ENCODE data around the gene PTPN11. TPM values are rescaled to one million over a fixed set of nuclear protein-coding genes. Genes with fewer than 3 reads are reported as not detected.

Gene PTPN11
- polyA plus RNA-seq, 10 donors: 53.2 to 75.9 (median 61.2) TPM

DNA sequence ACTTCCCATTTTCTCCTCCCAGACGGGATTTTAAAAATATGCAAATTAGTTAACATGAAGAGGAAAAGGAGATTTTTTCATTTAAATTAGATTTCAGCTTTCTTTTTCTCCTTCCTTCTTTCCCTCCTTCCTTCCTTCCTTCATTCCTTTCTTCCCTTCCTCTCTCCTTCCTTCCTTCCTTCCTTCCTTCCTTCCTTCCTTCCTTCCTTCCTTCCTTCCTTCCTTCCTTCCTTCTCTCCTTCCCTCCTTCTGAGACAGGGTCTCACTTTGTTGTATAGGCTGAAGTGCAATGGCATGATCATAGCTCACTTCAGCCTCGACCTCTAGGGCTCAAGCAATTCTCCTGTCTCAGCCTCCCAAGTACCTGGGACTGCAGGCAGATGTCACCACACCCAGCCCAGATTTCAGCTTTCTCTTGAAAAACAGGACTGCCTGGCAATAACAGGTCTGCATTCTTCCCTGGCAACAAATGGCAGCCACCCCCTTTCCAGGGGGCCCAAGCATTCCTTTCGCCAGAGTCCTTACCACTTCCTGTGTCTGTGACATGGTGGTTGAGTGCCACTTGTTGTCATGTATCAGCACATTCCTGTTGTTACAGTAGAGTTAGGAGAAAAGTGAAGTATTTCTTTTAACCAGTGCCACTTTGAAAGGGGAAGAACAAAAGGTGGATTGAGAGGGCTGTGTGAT is 119.1 kb downstream of the PTPN11 start:
- DNase-seq: no peak

DNA sequence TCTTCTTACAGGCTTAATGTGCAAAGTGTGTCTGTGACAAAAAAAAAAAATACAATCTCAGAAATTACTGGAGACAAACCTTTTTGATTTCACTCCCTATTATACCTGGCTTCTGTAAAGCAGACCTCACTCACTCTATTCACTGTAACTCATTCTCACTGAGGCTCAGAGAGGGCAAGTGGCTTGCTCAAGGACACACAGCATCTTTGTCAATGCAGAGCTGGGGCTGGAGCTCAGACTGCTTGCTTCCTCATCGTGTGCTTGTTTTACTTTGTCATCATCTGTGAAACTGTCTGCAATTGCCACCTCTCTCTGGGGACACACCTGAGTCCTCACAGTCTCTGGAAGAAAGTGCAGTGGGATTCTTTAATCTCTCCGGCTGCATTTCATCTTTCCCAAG is 120.0 kb downstream of the PTPN11 start:
- DNase-seq: no peak

DNA sequence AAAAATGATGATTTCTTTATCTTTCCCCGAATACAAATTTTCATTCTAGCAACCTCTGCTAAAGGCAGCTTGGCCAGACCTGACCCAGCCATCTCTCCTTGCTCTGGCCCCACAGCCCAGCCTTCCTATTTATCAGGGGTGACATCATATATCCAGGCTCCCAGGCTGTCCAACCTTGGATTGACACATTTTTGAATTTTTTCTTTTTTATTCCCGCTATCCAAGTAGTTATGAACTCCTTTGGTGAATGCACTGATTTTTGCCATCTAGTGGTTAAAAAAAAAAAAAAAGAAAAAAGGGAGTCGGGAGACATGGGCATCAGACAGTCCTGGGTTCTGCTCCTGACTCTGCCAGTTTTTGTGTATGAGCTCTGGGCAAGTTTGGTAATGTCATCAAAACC is 120.5 kb downstream of the PTPN11 start:
- DNase-seq: no peak

- DNase-seq: no peak
These were observed 121.3 kb downstream of the PTPN11 start for GRCh38 chr12:112540021-112540420.

GRCh38 chr12:112543751-112544150 is 125.0 kb downstream of the PTPN11 start:
- DNase-seq: no peak

DNA sequence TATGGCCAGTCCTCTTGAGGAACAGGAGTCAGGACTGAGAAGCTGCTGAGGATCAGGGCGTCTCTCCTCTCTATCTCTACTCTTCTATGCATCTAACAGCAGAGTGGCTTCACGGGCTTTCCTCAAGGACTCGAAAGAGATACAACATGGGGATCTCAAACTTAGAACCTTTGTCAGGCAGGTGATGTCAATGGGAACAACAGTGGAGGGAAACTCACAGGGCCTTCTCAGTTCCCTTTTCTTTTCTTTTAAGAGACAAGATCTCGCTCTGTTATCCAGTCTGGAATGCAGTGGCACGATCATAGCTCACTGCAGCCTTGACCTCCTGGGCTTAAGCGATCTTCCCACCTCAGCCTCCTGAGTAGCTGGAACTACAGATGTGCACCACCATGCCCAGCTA is 127.6 kb downstream of the PTPN11 start:
- DNase-seq: no peak

GRCh38 chr12:112546996-112547395 is 128.2 kb downstream of the PTPN11 start:
- no peak for DNase-seq

DNA sequence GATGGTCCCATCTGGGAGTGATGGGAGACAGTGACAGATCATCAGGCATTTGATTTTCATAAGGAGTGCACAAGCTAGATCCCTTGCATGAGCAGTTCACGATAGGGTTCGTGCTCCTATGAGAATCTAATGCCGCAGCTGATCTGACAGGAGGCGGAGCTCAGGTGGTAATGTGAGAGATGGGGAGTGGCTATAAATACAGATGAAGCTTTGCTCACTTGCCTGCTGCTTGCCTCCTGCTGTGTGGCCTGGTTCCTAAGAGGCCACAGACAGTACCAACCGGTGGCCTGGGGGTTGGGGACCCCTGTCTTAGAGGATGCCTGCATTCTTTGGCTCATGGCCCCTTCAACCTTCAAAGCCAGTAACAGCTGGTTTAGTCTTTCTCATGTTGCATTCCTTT is 130.3 kb downstream of the PTPN11 start:
- no peak for DNase-seq

GRCh38 chr12:112551681-112552080 is 132.9 kb downstream of the PTPN11 start:
- DNase-seq: no peak

DNA sequence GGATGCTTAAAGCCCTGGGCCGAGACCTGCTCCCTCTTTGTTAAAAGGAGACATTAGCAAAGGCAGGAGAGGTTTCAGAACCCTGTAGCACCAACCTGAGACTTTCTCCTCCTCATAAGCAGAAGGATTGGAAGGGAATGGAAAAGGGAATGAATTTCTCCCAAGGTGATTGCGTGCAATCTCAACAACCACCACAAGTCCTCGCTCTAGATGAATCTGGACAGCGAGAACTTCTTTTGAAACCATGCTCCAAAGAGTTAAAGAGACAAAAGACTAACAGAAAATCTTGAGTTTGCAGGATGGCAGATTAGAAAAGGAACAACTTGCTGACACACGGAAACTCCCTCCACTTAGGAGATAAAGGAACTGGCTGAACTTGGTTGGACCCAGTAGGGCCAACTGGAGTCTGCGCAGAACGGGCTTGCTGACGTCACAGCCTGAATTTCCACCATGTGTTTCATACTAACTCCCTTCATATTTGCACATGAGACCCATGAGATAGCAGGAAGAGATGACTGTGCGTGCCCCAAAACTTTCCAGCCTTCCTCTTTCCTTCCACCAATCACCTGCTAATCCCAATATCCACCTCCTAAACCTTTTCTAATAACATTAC is 137.0 kb downstream of the PTPN11 start:
- no peak for DNase-seq

GRCh38 chr12:112557951-112558630 is 139.3 kb downstream of the PTPN11 start:
- DNase-seq: no peak

Other genes starting within 250 kb of the PTPN11 start
- gene HECTD4, start 36.5 kb upstream of the PTPN11 start, polyA plus RNA-seq (ENCODE audit: insufficient read length in 10 of 10): 10 to 100 TPM; 33.9 to 73.0 (median 51.4) TPM
- gene RPL6, start 9.3 kb upstream of the PTPN11 start, polyA plus RNA-seq (ENCODE audit: insufficient read length in 10 of 10): 1,000 to 10,000 TPM; 2,605 to 3,667 (median 3,297) TPM